Measurements from ENCODE around the gene ZBTB20.

The ZBTB20 gene

GRCh38 chr3:114392831-114393230 lies 754.3 kb downstream of the ZBTB20 start:
- no peak for DNase-seq

DNA sequence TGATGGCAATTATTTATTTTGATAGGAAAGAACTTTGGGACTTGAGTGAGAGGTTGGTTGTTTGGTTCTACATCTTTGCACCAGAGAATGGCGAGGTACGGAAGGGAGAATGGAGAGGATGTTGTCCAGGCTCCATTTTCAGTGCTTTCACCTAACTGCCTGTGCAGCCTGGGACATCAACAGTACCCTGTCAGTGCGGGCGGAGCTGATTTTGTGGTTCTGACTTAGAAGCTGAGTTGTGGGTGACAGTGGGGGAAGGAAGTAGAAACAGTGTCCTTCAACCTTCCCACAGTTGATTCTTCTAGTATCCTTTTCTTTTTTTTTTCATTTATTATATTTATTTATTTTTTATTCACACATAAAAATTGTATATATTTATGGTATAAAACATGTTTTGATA lies 757.9 kb downstream of the ZBTB20 start:
- DNase-seq, result no peak

DNA sequence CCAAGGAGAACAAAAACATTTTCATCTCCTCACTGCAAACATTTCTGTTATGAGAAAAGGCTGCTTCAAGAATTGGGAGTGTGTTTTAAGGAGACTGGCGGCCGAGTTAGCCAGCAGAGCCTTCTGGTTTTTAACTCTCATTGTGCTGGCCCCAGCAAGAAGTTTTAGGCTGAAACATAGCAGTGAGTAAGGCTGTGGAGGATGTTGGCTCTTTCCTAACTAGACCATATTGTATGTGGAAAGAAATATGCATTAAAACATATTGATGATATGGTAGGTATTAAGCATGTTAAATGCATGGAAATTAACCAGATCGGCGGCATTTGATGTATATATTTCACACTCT lies 762.6 kb downstream of the ZBTB20 start:
- DNase-seq, result no peak

- no peak for DNase-seq
Observed at GRCh38 chr3:114383875-114384557, 763.1 kb downstream of the ZBTB20 start.

DNA sequence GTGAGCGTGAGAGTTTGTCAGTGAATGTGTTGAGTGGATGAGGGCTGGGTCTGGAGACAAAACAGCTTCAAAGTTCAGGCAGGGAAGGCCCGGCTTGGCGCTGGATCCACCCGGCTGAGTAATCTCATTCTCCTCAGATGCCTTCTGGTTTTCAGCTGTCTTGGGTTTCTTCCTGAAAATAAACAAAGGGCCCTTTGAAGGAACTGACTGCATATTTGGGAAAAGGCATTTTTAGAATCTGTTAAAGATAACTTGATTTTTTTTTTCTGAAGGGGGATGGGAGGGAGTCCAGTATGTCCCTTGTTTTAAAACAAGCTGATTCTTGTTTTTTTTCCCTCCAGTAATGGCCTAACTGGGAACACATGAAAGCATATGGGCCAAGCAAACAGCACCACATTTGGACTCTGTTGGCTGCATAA lies 766.8 kb downstream of the ZBTB20 start:
- no peak for DNase-seq

DNA sequence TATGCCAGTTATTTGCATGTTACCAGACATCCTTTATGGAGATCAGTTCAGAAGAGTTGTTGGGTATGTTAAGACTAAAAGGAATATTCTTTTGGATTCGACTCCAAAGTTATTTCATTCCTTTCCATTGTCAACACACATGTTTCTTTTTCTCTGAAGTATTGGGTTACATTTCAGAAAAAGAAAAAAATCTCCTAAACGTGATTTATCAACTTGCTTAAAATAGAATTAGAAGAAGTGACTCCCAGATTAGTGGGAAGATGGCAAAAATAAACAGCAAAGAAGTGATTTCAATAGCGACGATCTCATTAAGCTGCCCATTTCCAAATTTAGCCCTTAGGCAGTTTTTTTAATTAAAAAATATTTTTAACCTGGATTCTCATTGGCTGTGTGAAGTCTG lies 767.8 kb downstream of the ZBTB20 start:
- DNase-seq, result no peak

GRCh38 chr3:114378760-114379159 lies 768.3 kb downstream of the ZBTB20 start:
- DNase-seq, result no peak

- DNase-seq, result no peak
Observed at GRCh38 chr3:114377426-114377825, 769.7 kb downstream of the ZBTB20 start.

- DNase-seq, result no peak
Observed at GRCh38 chr3:114376516-114377185, 770.4 kb downstream of the ZBTB20 start.

GRCh38 chr3:114375608-114376421 lies 771.3 kb downstream of the ZBTB20 start:
- DNase-seq, result no peak

- no peak for DNase-seq
Observed at GRCh38 chr3:114374433-114374990, 772.6 kb downstream of the ZBTB20 start.

DNA sequence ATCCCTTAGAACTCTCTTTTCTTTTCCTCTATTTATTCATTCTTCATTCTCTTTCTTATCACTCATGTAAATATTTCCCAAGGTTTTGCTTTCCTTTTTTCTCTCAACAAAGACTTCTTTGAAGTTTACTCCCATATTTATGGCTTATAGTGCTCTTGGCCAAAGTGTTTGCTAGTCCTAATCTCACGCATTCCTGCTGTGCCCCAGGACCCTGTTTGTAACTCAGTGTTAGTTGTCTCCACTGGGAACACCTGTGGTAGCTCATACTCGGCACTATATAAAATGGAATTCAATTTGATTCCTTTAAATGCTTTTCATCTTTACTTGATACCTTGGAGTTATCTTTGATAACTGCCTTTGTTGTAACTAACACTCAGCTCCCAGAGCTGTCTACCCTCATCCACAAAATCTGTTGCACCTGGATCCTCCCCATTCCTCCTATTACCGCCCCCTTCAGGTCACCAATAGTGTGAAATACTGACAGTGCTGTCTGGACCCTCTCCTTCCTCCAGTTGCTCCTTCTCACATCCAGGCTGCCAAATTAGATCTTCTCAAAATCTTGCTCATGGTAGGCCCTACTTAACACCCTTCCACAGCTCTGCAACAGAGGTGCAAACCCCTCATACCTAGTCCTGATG lies 776.4 kb downstream of the ZBTB20 start:
- no peak for DNase-seq

DNA sequence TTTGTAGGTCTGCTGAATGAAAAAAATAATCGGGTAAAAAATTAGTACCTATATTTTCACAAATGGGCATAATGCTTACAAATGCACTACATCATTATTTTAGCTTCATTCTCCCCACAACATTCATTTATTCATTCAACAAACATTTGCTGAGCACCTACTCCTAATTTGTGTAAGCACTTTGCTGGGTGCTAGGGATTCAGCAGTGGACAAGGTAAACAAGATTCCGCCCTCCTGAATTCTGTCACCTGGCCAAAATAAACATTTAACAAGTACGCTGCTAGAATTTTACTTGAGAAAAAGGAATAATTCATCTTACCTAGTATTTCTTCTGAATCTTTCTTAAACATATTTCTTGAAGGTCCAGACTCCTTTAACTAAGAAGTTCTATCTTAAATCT lies 781.2 kb downstream of the ZBTB20 start:
- DNase-seq, result no peak

DNA sequence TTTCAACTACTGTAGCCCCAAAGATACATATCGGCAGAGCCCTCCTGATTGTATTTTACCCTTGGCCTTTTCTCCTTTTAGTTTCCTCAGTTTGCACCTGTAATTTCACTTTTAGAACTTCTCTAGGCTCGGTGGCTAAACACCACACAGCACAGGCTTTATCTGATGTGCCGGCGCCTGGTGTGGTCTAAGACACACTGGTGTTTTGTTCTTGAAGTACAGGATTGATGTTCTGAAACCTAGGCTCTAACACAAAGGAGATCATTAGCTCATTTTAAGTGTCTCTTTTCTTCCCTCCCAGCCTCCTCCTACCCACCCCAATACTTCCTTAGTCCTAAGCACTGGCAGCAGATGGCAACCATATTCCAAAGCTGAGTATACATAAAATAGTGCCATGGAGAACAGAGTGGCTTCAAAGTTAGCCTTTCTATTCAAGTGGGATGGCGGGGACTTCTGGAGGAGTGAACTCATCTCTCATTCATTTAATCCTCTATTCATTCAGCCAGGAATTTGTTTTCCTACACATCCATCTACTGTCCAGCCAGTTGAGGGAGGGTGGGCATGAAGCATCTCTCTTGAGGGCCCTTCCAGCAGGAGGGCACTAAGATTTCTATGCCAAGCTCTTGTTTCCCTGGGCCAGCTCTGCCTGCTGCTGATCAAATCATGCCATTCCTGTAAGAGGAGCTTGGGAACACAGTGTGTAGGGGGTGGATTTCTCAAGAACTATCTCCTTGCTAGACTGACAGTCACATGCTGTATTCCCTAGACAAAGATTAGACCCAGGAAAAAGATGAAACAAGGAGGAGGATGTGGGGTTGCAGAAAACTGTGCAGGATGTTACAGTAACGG lies 782.1 kb downstream of the ZBTB20 start:
- no peak for DNase-seq

GRCh38 chr3:114363554-114364202 lies 783.4 kb downstream of the ZBTB20 start:
- DNase-seq, result no peak

DNA sequence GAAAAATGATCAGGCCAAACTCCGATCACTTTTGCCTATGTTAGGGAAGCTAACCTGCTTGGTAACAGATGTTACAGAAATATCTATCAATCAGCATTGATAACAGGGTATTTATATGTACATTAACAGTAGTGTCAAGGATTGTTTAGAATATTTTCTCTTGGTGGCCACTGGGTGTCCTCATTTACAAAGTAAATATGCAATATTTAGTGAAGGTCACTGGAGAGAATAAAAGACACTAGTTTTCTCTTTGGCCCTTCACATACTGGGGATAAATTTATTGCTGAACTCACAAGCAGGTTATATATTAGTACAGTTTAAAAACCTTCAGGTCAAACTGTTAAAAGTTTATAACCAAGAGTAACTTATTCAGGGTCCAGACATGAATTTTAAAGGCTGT lies 784.3 kb downstream of the ZBTB20 start:
- DNase-seq, result no peak

GRCh38 chr3:114361391-114361790 lies 785.7 kb downstream of the ZBTB20 start:
- DNase-seq, result no peak

DNA sequence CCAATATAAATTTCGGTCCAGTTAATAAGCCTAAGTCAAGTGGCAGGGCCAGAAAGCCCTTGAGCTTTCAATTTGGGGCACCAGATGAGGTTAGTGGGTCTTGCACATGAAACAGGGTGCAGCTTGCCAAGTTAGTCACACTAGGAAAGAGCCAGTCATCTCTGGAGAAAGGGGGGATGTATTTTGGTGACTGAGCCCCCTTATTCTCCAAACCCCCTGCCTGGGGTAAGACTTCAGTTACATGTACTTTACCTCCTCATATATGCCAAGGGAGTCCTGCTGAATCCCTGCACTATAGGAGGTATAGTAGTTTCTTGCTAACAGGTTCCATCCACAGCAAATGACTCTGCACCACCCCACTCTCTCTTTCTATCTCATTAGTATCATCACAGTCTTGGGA lies 790.6 kb downstream of the ZBTB20 start:
- DNase-seq, result no peak

- DNase-seq, result no peak
Observed at GRCh38 chr3:114356066-114356465, 791.0 kb downstream of the ZBTB20 start.

GRCh38 chr3:114355653-114356052 lies 791.4 kb downstream of the ZBTB20 start:
- DNase-seq, result no peak

GRCh38 chr3:114351822-114352145 lies 795.3 kb downstream of the ZBTB20 start:
- no peak for DNase-seq
